ENCODE measurements around the gene TERF2IP.
A peak's percentile ranks its signal among the peaks of the same experiment; 100 is the strongest.

The TERF2IP gene

DNA sequence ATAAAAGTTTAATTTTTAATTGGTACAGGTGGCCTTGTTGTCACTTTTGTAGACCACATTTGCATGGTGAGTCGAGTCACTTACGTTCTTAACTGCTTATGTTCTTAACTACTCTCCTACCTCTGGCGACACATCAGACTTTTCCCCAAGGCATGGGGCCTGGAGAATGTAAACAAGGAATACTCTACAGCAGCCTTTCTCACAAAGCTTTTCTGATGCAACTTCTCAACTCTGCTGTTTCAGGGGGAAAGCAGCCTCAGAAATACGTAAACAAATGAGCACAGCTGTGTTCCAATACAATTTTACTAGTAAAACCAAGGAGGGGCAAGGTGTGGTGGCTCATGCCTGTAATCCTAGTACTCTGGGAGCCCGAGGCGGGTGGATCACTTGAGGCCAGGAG, 7.0 kb upstream of the TERF2IP start:
- no peak for DNase-seq

DNA sequence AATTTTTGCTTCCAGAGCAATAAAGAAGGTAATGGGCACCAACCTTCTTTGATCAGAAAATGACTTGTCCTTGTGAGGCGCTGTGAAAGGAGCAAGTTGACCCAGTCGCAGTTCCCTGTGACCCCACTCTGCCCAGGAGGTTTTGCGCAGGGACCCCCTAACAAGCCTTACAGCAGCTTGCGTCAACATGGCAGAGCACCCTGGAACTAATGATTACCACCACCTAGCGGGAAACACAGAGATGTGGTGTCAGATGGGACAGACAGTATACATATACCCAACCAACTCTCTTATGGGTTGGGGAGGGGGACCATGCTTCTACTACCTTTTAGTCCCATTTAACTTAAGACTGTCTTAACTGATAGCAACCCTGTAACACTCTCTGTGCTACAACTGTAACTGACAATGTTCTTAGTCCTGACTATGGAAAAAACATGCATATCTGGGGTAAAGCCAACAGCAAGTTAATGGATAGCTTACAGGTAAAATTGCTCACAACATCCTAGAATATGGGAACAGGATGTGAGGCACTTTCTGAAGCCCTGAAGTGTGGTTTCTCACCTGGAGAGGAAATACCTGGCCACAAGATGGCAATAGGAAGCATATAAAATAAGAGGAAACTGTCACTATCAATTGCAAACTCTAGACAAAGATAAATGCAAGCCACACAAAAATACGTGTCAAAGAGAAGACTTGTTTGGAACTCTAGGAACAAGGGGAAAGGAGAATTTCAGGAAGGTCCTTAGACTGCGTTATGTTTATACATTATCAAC, 3.1 kb upstream of the TERF2IP start:
- DNase-seq, result no peak

DNA sequence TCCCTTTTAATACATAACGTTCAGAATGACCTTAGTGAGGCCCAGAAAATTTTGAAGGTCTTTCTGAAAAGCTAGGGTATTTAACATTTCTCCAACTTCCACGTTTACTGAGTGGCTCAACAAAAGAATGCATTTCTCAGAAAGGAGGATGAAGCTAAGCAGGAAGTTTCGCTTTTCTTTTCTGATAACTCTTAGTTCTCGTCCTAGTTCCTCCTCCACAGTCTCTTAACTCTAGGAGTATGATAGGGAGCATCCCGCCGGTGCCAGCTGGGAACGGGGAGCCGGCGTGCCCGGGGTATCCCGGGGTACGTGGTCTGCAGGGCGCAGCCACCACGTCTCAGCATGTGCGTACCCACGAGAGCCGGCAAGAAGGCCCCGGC, 471 bp upstream of the TERF2IP start:
- DNase-seq, result peak in 1 of 14 donors; percentile 43

DNA sequence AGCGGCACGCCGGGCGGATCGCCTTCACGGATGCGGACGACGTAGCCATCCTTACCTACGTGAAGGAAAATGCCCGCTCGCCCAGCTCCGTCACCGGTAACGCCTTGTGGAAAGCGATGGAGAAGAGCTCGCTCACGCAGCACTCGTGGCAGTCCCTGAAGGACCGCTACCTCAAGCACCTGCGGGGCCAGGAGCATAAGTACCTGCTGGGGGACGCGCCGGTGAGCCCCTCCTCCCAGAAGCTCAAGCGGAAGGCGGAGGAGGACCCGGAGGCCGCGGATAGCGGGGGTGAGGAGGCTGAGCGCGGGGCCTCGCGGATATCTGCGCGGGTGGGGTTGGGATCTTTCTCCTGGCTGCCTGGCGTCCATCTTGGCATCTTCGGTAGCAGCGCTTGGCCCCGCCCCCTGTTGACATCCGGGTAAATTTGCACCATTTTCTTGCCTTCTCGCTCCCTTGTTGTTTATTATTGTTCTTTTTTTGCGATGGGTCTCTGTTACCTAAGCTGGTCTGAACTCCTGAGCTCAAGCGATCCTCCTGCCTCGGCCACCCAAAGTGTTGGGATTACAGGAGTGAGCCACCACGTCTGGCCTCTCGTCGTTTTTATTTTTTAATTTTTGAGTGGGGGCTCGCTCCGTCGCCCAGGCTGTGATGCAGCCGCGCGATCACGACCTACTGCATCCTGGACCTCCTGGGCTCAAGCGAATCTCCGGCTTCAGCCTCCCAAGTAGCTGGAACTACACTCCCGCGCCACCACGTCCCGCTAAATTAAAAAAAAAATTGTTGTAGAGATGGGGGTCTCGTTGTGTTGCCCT, 898 bp downstream of the TERF2IP start:
- DNase-seq, result peak; percentile 22 to 84 (median 74)

DNA sequence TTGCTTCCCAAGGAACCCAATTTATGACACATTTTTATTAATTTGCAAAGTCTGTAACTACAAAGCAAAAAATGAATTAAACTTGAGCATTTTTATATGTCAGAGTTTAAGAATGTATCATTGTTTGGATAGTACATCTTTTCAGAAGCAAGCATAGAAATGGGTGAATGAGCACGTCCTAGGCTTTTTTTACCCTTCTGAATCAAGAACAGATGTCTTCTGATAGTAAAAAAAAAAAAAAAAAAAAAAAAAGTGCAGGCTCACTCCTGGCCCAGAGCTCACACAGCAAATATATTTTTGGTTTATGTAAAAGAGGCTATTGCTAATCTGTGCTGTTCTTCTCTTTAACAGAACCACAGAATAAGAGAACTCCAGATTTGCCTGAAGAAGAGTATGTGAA, 6.3 kb downstream of the TERF2IP start:
- no peak for DNase-seq

DNA sequence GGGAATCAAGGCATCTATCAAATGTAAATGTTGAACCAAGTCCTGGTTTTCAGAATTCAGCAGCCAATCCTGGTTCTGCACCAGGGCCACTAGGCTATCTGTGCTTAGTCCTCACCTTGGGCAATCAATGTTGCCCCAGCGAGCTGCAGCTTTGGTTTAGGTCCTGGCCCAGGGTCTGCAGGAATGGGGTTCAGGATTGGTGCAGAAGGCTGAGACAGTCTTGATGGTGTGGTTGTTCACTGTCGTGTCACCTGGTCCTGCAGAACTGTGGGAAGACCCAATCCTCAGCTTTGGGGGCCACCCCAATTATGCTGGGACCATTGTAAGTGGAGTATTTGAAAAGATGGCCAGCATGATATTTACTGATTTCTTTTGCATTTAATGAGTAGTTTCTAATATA, 10.6 kb downstream of the TERF2IP start:
- DNase-seq, result no peak

DNA sequence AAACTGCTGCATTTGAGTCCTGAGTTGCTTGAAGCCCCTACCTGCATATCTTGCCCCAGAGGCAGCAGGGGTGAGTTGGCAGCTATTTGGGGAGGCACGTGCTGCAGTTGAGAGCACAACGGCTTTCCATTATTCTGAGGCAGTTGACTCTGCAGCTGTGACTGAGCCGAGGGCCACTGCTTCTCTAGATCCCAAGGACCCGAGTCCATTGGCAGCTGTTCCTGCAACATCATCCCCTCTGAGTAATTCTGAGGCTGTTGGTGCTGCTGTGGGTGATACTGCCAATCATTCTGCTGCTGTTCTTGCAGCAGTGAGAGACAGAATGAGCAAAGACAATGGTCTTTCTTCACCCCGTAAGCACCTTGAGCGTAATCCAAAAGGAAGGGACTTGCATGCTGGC, 12.7 kb downstream of the TERF2IP start:
- DNase-seq, result peak in 7 of 14 donors; percentile 5 to 52 (median 19)

DNA sequence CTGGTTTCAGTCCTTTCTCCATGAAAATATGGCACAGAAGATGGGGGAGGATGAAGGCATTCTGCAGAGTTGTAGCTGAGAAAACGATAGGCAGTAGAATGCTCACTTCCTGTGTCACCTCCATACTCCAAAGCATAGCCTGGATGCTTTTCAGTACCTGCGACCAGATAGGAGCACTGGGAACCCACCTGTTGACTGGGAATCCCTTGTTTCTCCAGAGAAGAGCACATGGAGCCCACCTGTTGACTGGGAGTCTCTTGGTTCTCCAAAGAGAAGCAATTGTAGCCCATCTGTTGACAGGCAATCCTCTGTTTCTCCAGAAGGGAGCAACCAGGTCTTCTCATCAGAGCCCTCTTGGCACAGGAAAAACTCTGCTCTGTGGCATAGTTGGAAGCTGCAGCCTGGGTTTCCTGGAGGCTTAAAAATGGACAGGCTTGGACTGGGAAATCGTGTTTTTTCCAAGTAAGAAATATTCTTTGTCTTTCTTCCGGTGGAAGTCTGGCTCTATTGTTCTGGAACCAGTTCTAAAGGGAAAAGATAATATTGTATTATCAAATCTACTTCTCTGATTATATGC, 13.2 kb downstream of the TERF2IP start:
- DNase-seq, result peak in 2 of 14 donors; percentile 11 to 14

DNA sequence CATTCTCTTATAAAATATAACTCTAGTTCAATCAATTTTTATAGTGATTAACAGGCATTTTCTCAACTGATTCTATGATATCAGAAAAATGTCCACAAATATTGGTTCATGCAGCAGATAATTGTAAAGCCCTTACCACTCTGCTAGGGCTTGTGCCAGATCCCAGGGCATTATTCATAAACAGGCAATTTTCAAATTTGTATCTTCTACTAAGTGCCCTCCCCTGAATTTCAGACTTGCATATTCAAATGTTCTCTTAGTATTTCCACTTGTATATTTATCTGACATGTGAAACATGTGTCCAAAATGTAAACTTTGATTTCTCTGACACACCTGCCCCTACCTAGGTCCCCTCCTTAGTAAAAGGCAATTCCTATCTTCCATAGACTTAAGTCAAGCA, 19.9 kb downstream of the TERF2IP start:
- DNase-seq, result no peak

DNA sequence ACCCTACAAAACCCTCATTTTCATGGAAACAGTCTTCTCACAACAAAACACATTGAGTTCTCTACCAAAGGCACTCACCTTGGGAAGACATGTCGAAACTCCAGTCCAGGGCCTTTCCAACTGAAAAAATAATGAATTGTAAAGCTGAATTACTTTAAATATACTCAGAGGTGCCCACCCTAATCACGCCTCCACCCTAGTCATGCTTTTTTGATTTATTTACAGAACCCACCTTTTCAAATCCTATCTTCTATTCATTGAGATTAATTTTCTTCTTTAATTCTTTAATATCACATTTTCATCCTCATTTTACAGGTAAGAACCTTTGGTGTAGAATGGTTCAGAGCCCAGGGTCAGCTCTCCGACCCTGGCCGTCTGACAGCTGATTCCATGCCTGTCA, 29.3 kb downstream of the TERF2IP start, which contains the start of gene CPHXL2:
Gene CPHXL2, minus strand, starts transcription at position 101 of the 400 bp plus-strand sequence. Its CDS starts 10 bp downstream, at position 91.
- no peak for DNase-seq

DNA sequence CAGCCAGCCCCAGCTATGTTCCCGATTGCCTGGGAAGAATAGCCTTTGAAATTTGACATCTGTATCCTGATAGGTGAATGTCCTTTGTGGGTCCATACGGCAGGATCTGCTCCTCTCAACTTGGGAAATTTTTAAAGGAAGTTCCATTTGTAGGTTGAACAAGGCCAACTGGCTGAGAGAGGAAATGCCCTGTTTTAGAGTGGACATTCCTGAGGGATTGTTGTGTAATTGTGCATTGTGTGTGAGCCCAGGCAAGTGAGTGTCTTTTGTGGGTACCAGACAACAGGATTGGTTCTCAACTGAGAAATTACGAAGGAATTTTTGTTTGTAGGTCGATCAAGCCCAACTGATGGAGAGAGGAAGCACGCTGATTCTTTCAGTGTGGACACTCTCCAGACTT, 31.8 kb downstream of the TERF2IP start:
- no peak for DNase-seq

DNA sequence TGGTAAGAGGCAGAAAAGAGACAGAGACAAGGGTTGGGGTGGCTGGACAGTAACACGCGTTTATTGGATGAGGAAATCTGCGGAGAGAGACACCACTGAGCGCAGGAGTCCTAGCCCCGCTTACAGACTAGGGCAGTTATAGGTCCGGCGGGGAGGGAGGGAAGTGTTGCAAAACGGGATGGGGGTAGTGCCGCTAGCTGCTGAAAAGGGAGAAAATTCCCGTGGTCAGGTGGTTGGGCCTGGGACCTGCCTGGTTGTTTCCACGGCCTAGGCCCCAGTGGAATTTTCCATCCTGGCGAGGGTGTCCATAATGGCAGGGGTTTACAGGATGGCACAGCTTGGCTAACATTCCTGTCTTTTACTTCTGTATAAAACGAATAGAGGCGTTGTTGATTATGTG, 34.7 kb downstream of the TERF2IP start:
- DNase-seq, result no peak

DNA sequence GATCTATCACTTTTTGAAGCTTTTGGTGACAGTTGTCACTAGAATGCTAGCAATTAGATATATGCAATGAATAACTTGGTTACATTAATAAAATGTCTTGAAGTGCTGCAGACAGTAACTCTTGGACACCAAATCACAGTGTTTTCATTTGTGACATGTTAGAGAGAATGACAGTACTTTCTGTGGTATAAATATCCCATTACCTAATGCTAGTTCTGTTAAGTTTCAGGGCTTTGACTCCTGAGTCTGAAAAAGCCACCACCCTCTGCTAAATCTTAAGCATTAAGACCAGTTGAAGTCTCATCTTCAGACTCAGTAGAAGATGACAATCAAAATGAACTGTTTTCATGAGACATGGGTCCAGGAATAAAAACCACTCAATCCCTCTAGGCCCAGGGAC, 39.8 kb downstream of the TERF2IP start:
- no peak for DNase-seq

DNA sequence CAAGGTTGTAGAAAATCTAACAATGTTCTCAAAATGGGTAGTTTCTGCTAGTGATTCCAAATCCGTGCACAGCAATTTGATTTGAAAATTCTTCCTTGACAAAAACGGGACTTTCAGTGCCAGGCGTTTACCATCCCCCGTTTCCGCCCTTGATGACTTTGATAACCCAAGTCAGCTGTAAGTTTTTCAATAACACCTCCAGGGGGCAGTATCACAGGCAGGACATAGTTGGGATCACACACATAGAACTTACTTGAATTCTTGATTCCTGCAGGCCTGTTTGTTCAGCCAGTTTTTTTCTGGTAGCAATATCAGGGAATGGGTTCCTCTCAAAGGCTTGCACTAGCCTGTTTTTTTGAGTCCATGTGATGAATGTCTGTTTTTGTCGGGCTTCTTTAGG, 48.1 kb downstream of the TERF2IP start:
- DNase-seq, result no peak

DNA sequence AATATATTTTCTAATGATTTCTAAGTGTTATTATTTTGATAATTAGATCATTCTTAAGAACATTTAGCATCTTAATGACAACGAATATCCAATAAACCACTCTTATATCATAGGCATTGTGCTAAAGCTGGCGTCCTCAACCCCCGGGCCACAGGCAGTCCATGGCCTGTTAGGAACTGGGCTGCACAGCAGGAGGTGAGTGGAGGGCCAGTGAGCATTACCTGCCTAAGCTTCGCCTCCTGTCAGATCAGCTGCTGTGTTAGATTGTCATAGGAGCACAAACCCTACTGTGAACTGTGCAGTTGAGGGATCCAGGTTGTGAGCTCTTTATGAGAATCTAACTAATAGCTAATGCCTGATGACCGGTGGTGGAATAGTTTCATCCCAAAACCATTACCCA, 50.0 kb downstream of the TERF2IP start:
- DNase-seq, result peak in 1 of 14 donors; percentile 15

DNA sequence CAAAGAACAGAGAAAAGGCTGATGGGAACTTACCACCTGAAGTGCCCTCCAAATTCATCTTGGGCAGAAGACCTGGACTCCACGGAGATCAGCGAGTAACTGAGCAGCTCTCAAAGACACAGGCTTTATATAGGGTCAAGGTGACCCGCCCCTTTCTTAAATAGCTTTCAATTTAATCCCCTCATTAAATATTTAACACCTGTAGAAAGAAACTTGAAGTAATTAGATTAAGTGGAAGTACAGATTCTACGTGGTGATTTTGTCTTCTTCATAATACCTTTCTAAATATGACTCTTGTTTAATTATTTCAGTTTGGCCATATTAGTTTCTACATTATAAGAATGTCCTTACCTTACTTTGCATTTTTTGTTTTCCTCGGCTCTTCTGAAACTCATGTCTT, 53.8 kb downstream of the TERF2IP start, which contains the start of gene DUXB:
Gene DUXB, minus strand, starts transcription at position 101 of the 400 bp plus-strand sequence. Its CDS starts 43 bp downstream, at position 58.
- no peak for DNase-seq

DNA sequence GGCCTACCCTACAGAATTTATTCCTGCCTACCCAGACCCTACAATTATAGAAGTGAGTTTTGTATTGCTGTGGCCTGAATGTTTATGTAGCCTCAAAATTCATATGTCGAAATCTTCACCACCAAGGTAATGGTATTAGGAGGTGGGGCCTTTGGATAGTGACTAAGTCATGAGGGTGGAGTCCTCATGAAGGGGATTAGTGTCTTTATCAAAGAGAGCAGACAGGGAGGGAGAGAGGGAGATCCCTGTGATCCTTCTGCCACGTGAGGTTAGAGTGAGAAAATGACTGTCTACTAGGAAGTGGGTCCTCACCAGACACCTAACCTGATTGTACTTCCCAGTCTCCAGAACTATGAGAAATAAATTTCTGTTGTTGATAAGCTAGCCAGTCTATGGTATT, 54.7 kb downstream of the TERF2IP start:
- DNase-seq, result no peak

DNA sequence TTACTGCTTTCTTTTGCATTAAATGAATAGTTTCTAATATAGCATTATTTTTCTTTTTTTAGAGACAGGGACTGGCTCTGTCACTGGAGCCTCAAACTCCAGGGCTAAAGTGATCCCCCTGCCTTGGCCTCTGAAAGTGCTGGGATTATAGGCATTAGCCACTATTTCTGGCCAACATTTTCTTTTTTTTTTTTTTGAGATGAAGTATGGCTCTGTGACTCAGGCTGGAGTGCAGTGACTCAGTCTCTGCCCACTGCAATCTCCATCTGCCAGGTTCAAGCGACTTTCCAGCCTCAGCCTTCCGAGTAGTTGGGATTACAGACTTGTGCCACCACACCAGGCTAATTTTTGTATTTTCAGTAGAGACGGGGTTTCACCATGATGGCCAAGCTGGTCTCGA, 55.7 kb downstream of the TERF2IP start:
- DNase-seq, result no peak
